Activated T-helper 1 cell treated with anti-CD3 and anti-CD28 coated beads, Interleukin-12 subunit alpha, Interleukin-12 subunit beta, Interleukin-2, Interleukin-4 antibody, amounts not matched to agents 30 ng/mL and 10 ng/mL and 1 ng/mL, durations not matched to agents 14 hours and 24 hours and 36 hours (primary cell): ENCODE measurements around the gene KDM2B. TPM values are rescaled to one million over a fixed set of nuclear protein-coding genes. Genes with fewer than 3 reads are reported as not detected.

Experiments used
- DNase-seq: peaks from one replicate; pipeline ENCODE4 v3.0.0; 2021; ENCODE audit warnings: low spot score
- H3K27ac Mint-ChIP-seq: one replicate; pipeline ENCODE4 v1.8.0; 2021; ENCODE audit warnings: mild to moderate bottlenecking, mixed read lengths
- H3K27me3 Mint-ChIP-seq: one replicate; pipeline ENCODE4 v1.8.0; 2022; ENCODE audit warnings: mild to moderate bottlenecking, moderate library complexity, mixed read lengths; ENCODE audit not compliant: insufficient read depth
- H3K36me3 Mint-ChIP-seq: one replicate; pipeline ENCODE4 v1.8.0; 2021; ENCODE audit warnings: low read depth, mixed read lengths
- H3K4me1 Mint-ChIP-seq: one replicate; pipeline ENCODE4 v1.8.0; 2021; ENCODE audit warnings: low read depth, mixed read lengths
- H3K4me3 Mint-ChIP-seq: one replicate; pipeline ENCODE4 v1.8.0; 2021; ENCODE audit warnings: mild to moderate bottlenecking, moderate library complexity, mixed read lengths
- H3K9me3 Mint-ChIP-seq: one replicate; pipeline ENCODE4 v1.8.0; 2021; ENCODE audit warnings: mixed read lengths
- intact Hi-C: fragments of 100-400 bp; cut with micrococcal nuclease; formaldehyde crosslinking; loops from one replicate; pipeline ENCODE4 v1.15.1; 2024
- total RNA-seq: library from RNA; stranded (reverse); gene quantifications from 2 replicates; pipeline ENCODE4 v1.2.3, GENCODE V29; 2022

KDM2B gene
- total RNA-seq, 1 donor from 2014 or later = 60.1 TPM

DNA sequence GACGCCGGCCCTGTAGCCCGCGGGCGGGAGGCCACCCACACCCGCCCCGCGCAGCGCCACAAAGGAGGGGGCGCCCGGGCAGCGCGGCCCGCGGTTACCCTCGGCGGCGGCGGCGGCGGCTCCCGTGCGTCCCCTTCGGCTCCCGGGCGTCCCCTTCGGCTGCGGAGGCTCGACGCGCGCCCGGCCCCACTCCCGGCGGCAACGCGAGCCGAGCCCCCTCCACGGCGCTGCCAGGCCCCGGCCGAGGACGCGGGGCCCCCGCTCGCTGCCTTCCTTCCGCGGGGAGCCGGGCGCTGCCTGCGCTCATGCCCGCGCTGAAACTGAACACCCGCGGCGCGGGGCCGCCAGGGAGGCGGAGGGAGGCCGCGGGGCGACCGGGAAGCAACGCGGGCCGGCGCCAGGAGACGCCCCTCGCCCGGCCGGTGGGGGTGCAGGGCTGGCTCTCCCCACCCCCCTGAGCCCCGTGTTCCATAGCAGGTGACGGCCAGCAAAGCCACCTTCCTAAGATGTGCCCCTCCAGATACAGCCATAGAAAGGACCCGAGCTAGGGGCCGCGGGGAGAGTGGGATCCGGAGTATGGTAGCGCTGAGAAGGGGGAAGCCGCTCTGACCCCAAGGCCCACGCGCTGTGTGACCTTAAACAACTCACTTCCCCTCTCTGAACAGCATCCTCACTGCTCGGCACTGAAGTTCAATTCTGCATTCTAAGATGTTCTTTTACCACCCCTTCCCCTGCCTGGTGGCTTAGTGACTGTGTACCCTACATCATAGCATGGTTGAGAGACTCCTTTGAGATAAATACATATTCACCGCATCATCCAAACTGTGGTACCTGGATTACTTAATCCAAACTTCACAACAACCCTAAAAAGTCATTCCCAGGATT, 42.8 kb downstream of the KDM2B start:
- DNase-seq = peak; percentile 11
- intact Hi-C loops = loop anchor here (1.0 to 5.0 kb wide), 6 partner anchors 36 to 254 kb away; partner anchors contain the start of genes KDM2B and RHOF
- Mint-ChIP-seq H3K27ac (peak overlapping the region; percentile 79), H3K27me3 (peaks cover 4% of the 10 kb centered on the region), H3K4me1 (peaks cover 37% of the 10 kb centered on the region), H3K36me3 (peaks cover 10% of the 10 kb centered on the region), H3K9me3 (no peaks in the 10 kb centered on the region), H3K4me3 (peak overlapping the region; percentile 88)

DNA sequence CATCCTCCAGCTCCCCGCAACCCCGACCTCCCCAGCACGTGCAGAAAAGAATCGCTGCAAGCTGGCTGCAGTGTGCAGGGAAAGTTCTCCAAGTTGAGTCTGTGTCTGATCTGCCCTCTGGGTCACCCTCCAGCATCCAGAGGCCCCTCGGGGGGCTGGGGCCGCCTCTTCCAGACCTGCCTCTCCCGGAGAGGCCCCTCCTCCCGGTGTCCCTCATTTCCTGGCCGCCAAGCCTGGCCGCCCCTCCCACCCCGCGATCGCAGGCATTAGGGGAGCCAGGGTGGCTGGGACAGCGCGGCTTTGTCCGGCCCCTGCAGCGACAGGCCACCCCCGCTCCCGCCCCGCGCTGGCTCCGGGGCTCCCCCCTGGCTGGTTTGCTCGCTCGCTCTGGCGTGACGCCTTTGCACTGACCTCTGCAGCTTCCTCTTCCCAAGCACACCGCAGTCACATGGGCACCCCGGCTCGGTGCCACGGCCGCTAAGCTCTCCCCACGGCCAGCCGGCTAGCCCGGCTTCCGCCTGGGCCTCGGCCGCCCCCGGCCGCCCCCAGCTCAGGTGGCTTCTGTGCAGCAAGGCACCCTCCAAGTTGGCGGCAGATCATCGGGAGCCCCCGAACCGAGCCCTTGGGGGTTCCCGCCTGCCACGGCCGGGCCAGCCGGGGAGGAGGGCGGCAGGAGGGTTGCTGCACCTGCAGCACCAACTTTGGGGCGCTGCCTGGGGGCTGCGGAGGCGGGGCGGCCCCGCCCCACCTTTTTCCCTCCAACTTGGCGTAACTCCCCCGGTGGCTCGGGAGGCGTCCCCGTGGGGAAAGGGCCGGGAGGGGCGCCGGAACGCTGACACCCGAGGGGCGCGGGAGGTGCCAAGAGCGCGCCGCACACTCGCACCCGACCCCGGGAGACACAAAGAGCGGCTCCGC, 43.7 kb downstream of the KDM2B start:
- Mint-ChIP-seq H3K4me1 (peaks cover 34% of the 10 kb centered on the region), H3K36me3 (peaks cover 9% of the 10 kb centered on the region), H3K9me3 (no peaks in the 10 kb centered on the region), H3K27me3 (peaks cover 4% of the 10 kb centered on the region), H3K4me3 (peak overlapping the region; percentile 76), H3K27ac (peak overlapping the region; percentile 12)
- intact Hi-C loops = loop anchor here (5.0 kb wide), 4 partner anchors 35 to 255 kb away; partner anchors contain the start of genes KDM2B and RHOF
- DNase-seq = peak; percentile 41

DNA sequence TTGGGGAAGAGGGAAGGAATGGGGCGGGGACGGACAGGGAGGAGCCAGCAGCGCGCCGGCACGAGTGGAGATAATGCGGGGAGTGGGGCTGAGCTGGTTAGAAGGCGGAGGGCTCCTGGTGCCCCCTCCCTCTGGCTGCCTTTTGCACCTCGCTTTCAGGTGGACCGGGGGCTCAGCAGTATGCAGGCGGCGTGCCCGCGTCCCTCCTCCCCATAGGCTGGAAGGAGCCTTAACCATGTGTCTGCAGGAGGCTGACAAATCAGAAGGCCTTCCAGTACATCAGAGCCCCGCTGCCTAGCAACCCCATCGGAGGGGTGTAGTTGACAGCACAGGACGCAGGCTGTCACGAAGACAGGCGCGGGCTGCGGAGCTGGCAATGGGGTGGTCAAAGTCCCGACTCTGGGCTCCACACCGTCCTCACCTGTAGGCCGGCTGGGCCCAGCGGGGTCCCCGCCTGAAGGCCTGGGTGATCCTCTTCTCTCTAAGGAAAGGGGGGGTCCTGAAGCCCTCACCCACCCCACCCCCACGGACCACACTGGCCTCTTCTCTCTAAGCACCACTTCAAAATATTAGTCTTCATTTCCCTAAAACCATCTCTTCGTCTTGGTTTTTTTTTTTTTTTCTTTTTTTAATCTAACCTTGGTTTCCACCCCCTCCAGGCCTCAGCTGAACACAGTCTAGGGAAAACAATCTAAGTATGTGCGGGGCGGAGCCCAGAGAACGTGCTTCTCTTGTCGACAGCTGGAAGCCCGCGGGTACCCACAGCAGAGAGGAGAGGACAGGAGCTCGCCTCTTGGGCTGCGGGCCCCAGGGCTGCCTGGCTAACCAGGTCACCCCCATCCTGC, 44.5 kb downstream of the KDM2B start:
- Mint-ChIP-seq H3K27ac (no peak overlapping the region), H3K9me3 (no peaks in the 10 kb centered on the region), H3K4me1 (peaks cover 36% of the 10 kb centered on the region), H3K36me3 (peaks cover 14% of the 10 kb centered on the region), H3K27me3 (peaks cover 4% of the 10 kb centered on the region), H3K4me3 (peak overlapping the region; percentile 76)
- intact Hi-C loops = loop anchor here (5.0 kb wide), 4 partner anchors 34 to 256 kb away; partner anchors contain the start of genes KDM2B and RHOF
- DNase-seq = no peak

DNA sequence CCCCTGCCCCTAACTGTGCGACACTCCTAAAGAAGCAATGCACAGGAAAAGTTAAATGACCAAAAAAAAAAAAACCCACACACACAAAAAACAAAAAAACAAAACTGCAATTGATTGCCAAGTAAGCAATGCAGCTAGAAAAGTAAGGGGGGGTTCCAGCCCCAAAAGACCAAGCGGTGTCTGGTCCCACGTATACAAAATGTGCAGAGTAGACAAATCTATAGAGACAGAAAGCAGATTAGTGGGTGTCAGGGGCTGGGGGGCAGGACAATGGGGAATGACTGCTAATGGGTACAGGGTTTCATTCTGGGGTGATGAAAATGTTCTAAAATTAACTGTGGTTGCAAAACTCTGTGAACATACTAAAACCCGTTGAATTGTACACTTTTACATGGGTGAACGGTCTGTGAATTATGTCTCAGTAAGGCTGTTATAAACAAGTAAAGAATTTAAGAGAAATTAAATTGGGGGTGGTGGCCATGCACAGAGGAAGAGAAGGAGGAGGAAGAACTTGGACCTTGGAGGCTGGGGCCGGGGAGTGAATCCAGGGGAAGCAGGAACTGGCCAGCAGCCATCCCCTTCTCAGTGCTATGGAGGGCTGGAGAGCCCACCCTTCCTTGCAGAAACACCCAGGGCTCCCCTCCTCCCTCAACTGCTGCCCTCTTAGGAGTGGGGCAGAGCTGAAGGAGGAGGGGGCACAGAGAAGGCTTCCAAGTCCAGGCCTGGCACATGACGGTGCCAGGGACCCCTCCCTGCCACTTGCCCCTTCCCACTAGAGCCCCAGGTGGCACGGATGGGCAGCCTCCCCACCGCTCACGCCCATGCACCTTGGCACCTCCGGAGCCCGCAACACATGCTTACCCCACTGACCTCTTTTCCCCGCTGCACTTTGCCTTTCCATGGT, 45.4 kb downstream of the KDM2B start:
- H3K27me3 Mint-ChIP-seq = peaks cover 4% of the 10 kb centered on the region
- peak overlapping the region; percentile 62 for H3K27ac Mint-ChIP-seq
- no peaks in the 10 kb centered on the region for H3K9me3 Mint-ChIP-seq
- H3K4me1 Mint-ChIP-seq = peaks cover 45% of the 10 kb centered on the region
- peaks cover 23% of the 10 kb centered on the region for H3K36me3 Mint-ChIP-seq
- H3K4me3 Mint-ChIP-seq = peak overlapping the region; percentile 45
- DNase-seq = no peak
- intact Hi-C loops = loop anchor here (5.0 kb wide), 4 partner anchors 33 to 257 kb away; partner anchors contain the start of genes KDM2B and RHOF

DNA sequence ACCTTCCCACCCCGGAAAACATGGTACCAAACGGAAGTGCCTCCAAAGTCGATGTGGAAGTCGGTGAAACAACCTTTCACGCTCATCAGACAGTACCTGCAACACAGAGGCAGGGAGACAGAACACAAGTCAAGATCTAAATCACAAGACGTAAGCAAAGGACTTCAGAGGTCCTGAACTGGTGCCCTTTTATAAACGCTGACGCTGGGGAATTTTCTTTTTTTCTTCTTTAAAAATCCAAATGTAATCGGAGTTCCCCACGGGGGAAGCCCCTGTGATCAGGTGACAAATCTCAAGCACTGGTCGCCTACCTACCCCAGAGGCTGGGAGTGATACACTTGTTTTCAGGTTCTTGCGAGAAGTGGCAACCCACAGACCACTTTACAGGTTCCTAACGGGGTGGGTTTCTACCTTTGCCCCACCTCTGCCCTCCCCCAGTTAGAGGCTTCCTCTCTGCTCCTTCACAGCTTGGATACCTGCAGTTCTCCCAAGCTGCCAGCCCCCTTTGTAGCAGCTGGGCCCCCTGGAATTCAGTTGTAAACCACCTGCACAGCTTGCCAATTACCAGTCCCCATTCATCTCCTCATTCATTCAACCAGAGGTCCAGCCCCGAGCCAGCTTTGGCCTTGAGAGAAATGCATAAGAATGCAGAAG, 46.2 kb downstream of the KDM2B start:
- Mint-ChIP-seq H3K36me3 (peaks cover 21% of the 10 kb centered on the region), H3K27me3 (peaks cover 4% of the 10 kb centered on the region), H3K4me1 (peaks cover 47% of the 10 kb centered on the region), H3K9me3 (no peaks in the 10 kb centered on the region), H3K4me3 (peak overlapping the region; percentile 45), H3K27ac (peak overlapping the region; percentile 62)
- intact Hi-C loops = loop anchor here (5.0 kb wide), 4 partner anchors 32 to 258 kb away; partner anchors contain the start of genes KDM2B and RHOF
- peak; percentile 29 for DNase-seq

DNA sequence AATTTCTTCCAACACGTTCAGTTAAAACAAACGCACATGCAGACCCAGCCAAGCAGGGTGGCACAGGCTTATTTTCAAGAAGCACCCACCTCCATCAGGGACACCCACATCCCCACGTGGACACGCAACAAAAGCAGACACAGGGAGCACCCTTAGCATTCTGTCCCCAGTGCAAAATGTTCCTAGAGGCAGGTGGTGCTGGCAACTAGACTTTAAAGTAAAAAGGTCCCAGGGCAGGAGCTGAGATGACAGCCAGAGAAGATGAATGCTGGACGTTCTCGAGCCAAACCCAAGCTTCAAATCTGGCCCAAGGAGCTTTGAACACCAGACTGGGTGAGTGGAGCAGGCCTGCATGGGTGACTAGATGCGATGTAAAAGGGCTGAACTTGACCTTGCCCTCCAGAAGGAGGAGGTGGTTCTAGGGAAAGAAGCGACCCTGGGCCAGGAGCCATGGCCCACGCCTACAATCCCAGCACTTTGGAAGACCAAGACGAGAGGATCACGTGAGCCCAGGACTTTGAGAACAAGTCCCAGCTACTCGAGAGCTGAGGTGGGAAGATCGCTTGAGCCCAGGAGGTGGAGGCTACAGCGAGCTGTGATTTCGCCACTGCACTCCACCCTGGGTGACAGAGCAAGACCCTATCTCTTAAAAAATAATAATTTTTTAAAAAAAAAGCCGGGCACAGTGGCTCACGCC, 47.3 kb downstream of the KDM2B start:
- H3K4me1 Mint-ChIP-seq = peaks cover 47% of the 10 kb centered on the region
- no peak overlapping the region for H3K27ac Mint-ChIP-seq
- peaks cover 4% of the 10 kb centered on the region for H3K27me3 Mint-ChIP-seq
- peaks cover 21% of the 10 kb centered on the region for H3K36me3 Mint-ChIP-seq
- intact Hi-C loops = no loop called here
- DNase-seq = no peak
- no peaks in the 10 kb centered on the region for H3K9me3 Mint-ChIP-seq
- H3K4me3 Mint-ChIP-seq = peak overlapping the region; percentile 56

DNA sequence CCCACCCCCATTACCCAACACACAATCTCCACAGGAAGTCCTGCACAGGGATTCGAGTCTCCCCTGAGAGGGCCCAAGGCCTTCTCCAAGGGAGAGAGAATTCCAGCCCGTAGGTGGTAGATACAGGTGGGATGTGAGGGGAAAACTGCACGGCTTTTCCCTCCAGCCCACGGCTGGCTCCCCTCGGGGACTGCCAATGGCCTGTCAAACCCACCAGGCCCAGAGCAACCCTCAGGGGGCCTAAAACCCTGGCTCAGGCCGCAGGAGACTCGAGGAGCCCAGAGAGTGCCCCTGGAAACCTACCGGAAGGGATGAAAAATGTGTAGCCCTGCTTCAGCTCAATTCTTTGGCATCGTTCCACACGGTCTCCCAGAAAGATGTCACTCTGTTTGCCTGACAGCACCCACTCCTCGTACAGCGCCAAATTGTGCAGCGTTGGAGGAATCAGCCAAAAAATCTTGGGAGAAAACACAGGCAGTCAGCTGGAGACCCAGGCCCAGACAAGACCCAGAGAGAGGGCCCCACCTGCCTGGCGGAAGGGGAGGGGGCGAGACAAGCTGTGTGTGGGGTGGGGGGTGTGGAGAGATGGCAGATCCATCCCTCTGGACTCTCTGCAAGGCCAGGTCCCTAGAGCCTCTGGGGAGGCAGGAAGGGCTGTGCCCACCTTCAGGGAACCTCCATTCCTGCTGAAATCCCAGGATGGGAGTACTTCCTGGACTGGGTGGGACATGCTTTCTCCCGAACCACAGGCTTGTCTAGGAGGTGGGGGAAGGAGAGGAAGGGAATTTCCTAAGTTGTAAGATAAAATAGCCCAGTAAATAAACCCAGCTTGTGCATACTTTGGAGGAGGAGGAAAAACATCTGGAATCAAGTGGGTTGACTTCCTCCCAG, 48.1 kb downstream of the KDM2B start:
- intact Hi-C loops = no loop called here
- Mint-ChIP-seq H3K4me3 (no peak overlapping the region), H3K9me3 (no peaks in the 10 kb centered on the region), H3K4me1 (peaks cover 42% of the 10 kb centered on the region), H3K36me3 (peaks cover 21% of the 10 kb centered on the region), H3K27ac (no peak overlapping the region), H3K27me3 (peaks cover 4% of the 10 kb centered on the region)
- no peak for DNase-seq

DNA sequence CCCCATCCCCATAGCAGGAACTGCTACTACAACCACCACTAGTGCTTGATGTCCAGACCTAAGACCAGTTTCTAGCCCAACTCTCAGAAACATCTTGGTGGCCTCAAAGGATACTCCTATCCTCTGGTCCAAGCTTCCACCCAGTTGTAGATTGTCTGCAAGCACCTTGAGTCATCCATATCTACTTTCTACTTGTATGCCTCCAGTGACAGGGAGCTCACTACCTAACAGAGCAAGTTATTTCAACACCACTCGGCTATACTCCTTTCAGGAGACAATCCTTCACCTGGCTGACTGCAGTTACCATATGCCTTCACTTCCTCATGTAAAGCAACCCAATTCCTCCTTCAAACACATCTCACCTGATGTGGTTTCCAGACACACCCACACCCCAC, 49.5 kb downstream of the KDM2B start:
- peak overlapping the region; percentile 43 for H3K4me3 Mint-ChIP-seq
- peak overlapping the region; percentile 74 for H3K27ac Mint-ChIP-seq
- no peak for DNase-seq
- peaks cover 18% of the 10 kb centered on the region for H3K36me3 Mint-ChIP-seq
- intact Hi-C loops = no loop called here
- H3K4me1 Mint-ChIP-seq = peaks cover 37% of the 10 kb centered on the region
- no peaks in the 10 kb centered on the region for H3K9me3 Mint-ChIP-seq
- peaks cover 4% of the 10 kb centered on the region for H3K27me3 Mint-ChIP-seq

DNA sequence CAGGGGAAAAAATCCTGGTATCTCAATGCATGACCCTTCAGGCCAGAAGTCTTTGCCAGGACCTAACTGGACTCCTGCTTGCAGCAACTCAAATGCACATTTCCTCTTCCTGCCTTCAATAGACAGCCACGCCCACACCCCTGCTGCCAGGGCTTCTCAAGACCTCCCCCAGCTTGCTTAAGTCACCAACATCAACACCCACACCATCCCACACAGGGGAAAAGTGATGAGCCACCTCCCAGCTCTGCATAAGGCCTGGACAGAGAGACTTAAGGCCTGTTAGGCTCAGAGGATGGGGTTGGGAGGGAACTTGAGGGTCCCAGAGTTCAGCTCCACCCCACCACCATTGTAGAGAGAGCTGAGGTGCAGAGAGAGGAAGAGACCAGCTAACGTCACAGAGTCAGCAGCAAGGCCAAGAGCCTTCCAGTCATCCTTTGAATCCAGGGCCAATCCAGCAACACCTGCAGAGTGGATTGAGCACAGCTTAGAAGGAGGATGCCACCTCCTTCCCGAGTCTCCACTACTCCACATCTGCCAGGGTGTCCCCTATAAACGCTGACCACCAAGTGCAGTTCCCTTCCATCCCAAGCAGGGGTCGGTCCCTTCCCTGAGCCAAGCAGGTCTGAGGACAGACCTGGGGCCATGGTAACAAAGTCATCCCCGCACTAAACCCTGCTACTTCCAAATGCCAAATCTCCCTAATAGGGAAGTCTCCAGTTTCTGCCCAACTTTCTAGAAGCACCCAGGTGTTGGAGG, 50.0 kb downstream of the KDM2B start:
- peaks cover 35% of the 10 kb centered on the region for H3K4me1 Mint-ChIP-seq
- intact Hi-C loops = no loop called here
- no peaks in the 10 kb centered on the region for H3K9me3 Mint-ChIP-seq
- H3K4me3 Mint-ChIP-seq = peak overlapping the region; percentile 50
- H3K36me3 Mint-ChIP-seq = peaks cover 18% of the 10 kb centered on the region
- peak overlapping the region; percentile 74 for H3K27ac Mint-ChIP-seq
- peak; percentile 64 for DNase-seq
- peaks cover 4% of the 10 kb centered on the region for H3K27me3 Mint-ChIP-seq
